ENCODE data around the gene CCDC181.

Gene CCDC181

GRCh38 chr1:169392406-169392805 lies 34.9 kb downstream of the CCDC181 start:
- DNase-seq, result no peak

DNA sequence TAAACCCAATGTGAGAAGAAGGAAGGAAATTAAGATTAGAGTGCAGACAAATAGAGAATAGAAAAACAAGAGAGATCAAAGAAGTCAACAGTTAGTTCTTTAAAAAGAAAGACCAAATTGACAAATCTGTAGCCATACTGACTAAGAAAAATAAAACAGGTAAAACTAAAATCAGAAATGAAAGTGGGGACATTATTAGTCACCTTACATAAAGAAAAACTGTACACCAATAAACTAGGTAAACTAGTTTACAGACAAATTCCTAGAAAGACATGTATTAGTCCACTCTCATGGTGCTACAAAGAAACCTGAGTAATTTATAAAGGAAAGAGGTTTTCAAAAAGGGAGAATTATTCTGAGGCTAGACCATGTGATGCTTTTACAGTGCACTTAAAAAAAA lies 37.0 kb downstream of the CCDC181 start:
- no peak for DNase-seq

DNA sequence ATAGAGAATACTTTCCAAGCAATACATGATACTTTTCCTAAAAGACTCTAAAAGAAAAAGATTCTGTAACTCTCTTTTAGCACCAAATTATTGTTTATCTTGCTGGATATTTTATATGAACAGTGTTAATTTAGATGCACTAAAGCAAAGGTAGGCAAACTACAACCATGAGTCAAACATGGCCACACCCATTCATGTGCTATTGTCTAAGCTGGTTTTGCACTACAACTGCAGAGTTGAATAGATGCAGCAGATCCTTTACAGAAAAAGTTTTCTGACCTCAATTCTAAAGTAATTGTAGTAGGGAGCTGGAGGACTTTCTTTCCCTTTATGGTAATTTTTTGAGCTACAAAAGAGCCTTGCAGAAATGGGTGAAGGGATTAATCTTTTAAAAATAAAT lies 39.9 kb downstream of the CCDC181 start:
- no peak for DNase-seq

DNA sequence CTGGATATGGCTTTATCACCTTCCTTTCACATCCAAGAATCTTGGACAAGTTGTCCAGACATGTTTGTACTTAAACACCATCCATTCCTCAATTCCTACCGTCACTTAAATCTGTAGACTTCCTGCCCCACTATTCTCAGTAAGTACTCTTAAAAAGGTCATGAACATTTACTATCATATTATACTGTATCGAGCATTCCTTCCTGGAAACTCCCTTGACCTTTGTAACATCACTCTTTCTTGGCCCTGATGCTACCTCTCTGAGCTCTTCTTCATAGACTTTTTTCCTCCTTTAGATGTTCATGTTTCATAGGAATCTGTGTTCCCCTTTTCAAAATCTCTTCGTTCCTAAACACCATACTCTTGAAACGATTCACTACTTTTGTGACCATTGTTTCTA lies 43.8 kb downstream of the CCDC181 start:
- no peak for DNase-seq

DNA sequence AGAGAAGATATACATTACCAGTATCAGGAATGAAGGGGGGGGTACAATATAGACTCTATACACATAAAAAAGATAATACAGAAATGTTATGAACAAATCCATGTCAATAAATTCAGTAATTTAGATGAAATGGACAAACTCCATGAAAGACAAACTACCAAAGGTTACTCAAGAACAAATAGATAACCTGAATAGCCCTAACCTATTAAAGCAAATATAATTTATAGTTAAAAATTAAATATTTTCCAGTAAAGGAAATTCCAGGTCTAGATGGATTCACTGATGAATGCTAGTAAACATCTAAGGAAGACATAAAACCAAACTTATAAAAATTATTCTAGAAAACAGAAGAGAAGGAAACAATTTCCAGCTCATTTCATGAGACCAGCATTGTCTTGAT lies 46.1 kb downstream of the CCDC181 start:
- no peak for DNase-seq

- DNase-seq, result no peak
Observed at GRCh38 chr1:169371404-169371803, 55.9 kb downstream of the CCDC181 start.

- DNase-seq, result no peak
Observed at GRCh38 chr1:169368406-169368769, 58.9 kb downstream of the CCDC181 start.

GRCh38 chr1:169367686-169368405 lies 59.4 kb downstream of the CCDC181 start, which contains the start of the genes BLZF1 and NME7:
Gene BLZF1, plus strand, starts transcription at chr1:169368195. Its CDS starts 1,328 bp downstream, at chr1:169369523.
Gene NME7, minus strand, starts transcription at chr1:169367797. Its CDS starts 87 bp downstream, at chr1:169367710.
- peak; percentile 89 for DNase-seq

DNA sequence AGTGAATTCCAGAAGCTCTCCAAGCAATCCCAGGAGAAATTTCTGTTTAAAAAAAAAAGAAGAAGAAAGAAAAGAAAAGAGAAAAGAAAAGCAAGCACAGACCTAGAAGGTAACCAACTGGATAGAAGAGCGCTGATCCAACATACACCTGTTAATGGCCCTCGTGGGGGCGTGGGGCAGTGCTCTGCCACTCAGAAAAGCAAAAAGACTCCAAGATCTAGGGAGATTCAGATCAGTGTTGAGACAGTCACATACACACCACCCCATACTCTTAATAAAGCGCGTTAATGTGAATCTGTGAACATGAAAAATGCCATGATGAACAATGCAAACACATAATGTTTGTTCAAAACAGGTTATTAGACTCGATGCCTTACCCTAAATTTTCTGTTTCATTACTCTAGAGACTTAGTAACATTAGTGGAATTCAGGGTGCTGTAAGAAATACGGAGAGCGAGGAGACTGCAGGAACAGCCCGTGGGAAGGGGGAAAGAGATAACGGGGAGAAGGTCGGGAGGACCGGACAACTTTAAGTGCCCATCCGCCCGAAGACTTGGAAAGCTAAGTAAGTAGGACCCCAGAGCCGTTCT lies 60.1 kb downstream of the CCDC181 start:
- no peak for DNase-seq

- DNase-seq, result no peak
Observed at GRCh38 chr1:169364948-169365347, 62.3 kb downstream of the CCDC181 start.

DNA sequence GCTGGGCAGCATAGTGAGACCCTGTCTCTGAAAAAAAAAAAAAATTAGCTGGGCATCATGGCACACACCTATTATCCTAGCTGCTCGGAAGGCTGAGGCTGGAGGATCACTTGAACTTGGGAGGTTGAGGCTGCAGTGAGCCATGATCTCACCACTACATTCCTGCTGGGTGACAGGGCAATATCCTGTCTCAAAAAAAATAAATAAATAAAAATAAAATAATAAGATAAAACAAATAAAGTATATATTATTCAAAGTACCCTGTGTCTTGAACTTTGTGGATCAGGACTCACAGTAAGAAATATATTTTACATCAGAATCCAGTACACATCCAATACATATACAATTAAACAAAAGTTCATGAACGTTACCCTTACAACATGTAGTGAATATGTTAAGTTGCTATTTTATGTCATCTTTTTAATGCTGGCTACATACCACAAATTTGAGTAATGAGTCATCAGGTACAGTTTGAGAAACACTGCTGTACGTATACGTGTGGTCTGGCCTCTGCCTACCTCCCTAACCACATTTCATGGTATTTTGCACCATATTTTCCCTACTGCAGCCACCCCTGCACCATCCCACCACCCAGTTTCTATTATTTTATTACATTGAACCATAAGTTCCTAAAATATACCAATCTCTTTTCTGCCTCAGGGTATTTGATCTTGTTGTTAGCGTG lies 64.1 kb downstream of the CCDC181 start:
- DNase-seq, result no peak

GRCh38 chr1:169361281-169361680 lies 66.0 kb downstream of the CCDC181 start:
- no peak for DNase-seq

- no peak for DNase-seq
Observed at GRCh38 chr1:169360415-169360814, 66.9 kb downstream of the CCDC181 start.

DNA sequence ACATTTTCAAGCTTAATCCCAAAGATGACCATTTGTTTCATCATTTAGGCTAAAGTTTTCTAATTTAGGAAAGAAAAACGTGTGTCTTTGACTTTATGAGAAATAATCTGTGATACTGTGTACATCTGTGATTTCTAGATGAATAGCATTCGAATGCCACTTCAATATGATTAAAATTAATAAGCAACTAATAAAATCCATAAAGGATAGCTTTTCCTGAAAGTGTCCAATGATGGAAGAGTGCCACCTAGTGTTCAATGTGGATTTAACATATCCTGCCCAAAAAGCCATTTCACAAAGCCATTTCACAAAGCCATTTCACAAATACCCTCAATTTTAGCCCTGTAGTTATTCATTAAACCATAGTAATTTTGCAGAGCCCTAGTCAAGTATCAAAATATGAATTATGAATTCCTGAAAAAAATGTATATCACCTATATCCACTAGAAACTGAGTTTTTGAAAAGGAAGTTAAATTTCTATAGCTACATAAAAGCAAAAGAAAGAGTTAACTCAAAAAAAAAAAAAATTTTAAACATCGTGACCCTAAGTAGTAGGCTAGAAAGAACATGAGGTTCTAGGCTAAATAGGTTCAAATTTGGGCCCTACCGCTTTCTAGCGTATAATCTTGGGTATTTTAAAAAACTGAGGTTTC lies 78.8 kb downstream of the CCDC181 start:
- DNase-seq, result peak; percentile 7

DNA sequence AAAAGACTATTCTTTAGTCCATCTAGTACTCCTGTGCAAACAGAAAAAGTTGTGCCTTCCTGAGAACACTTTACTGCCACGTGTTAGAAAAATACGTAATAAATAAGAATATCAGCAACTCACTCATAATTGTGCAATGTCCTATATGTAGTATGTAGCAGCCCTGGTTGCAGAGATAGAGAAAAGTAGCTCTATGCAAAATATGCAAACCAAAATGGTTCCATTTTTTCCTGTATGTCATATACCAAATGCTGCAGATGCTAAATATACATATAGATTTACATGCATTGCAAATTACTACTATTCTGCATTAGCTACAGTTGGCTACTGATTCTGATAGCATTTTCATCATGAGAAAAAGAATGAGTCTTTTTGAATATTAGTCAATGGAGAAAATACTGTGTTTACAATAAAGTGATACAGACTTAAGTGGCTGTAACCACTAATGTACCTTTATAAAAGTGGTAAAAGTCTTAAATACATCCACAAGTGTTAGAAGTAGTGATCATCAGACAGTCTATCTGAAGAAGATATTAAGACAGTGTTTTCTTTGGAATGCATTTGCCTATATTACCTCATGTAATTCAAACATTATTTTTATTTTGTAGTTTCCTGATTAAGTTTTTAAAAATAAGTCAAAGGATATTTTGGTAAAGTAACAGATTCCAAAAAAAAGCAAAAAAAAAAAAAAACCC lies 79.4 kb downstream of the CCDC181 start:
- no peak for DNase-seq

- no peak for DNase-seq
Observed at GRCh38 chr1:169346036-169346589, 81.2 kb downstream of the CCDC181 start.

- DNase-seq, result no peak
Observed at GRCh38 chr1:169345511-169345910, 81.8 kb downstream of the CCDC181 start.
